Activated CD4-positive, alpha-beta memory T cell treated with anti-CD3 and anti-CD28 coated beads, Interleukin-2, amount 10 ng/mL, durations not matched to agents 7 days and 5 days (primary cell): ENCODE measurements around the gene CTNNA2. TPM values are rescaled to one million over a fixed set of nuclear protein-coding genes. Genes with fewer than 3 reads are reported as not detected.

ENCODE experiments used
- CTCF ChIA-PET: fragments of 350-600 bp; sonication (Branson Sonifier 250); formaldehyde crosslinking; loops from one replicate; lab custom pipeline; 2021; ENCODE audit warnings: antibody characterized with exemption, inconsistent platforms; lab: Charles Lee
- POLR2A ChIA-PET: fragments of 350-600 bp; sonication (Branson Sonifier 250); formaldehyde crosslinking; loops from one replicate; lab custom pipeline; 2021; ENCODE audit warnings: antibody characterized with exemption; lab: Charles Lee
- DNase-seq: peaks from one replicate; pipeline ENCODE4 v3.0.0-alpha.2; 2020
- H3K27ac Mint-ChIP-seq: one replicate; pipeline ENCODE4 v1.8.0; 2021; ENCODE audit warnings: mild to moderate bottlenecking, mixed read lengths
- H3K27me3 Mint-ChIP-seq: one replicate; pipeline ENCODE4 v1.8.0; 2021; ENCODE audit warnings: mixed read lengths
- H3K36me3 Mint-ChIP-seq: one replicate; pipeline ENCODE4 v1.8.0; 2021; ENCODE audit warnings: low read depth, mixed read lengths
- H3K4me1 Mint-ChIP-seq: one replicate; pipeline ENCODE4 v1.8.0; 2021; ENCODE audit warnings: mixed read lengths
- H3K4me3 Mint-ChIP-seq: one replicate; pipeline ENCODE4 v1.8.0; 2021; ENCODE audit warnings: mild to moderate bottlenecking, mixed read lengths
- H3K9me3 Mint-ChIP-seq: one replicate; pipeline ENCODE4 v1.8.0; 2021; ENCODE audit warnings: mixed read lengths
- total RNA-seq, 2 experiments: library from RNA; stranded (reverse); gene quantifications; one replicate each; pipeline ENCODE4 v1.2.3, GENCODE V29; 2021

CTNNA2 gene
- total RNA-seq, 2 experiments from 2014 or later, result not detected

DNA sequence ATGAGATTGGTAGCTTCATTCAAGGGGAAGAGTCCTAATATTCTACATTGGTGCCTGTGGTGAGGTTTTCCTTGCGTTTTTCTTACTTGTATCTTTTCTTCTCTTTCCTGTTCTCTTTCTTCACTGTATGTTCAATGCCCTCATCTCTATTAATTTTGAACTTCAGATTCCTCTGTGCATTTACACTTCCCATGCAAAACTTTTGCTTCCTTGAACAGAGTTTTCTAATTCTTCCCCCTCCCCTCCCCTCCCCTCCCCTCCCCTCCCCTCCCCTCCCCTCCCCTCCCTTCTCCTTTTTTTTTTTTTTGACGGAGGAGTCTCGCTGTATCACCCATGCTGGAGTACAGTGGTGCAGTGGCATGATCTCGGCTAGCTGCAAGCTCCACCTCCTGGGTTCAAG, 403.4 kb downstream of the CTNNA2 start:
- Mint-ChIP-seq H3K36me3 (no peaks in the 10 kb centered on the region), H3K4me1 (no peaks in the 10 kb centered on the region), H3K27ac (no peak overlapping the region), H3K27me3 (no peaks in the 10 kb centered on the region), H3K9me3 (peaks cover 5% of the 10 kb centered on the region), H3K4me3 (no peak overlapping the region)
- POLR2A ChIA-PET, result no interaction called here
- DNase-seq, result no peak
- CTCF ChIA-PET, result no interaction called here

DNA sequence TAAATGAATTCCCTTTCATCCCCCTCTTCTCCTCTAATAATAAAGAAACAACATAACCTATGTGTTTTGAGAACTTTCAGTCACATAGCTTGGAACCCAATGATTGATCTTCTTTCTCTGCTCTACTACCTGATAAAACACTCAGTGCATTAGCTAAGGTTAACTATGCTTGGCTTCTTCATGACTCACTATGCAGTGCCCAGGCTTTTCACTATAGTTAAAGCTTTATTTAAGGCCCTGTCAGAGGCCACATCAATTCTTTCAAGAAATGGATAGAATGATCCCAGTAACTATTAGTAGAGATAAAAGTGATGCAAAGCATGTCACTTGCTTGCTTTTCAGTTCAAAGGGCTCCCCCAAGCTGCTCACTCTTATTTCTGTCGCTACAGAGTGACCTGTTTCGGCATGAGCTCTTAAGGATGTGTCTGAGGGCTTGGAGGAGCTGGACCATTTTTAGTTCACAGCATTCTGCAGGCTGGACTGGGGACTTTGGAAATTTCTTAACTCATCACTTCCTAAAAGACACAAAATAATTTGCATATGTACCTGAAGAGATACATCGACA, 407.7 kb downstream of the CTNNA2 start:
- H3K9me3 Mint-ChIP-seq, result peaks cover 5% of the 10 kb centered on the region
- H3K4me1 Mint-ChIP-seq, result no peaks in the 10 kb centered on the region
- POLR2A ChIA-PET, result no interaction called here
- no peak overlapping the region for H3K4me3 Mint-ChIP-seq
- no peaks in the 10 kb centered on the region for H3K36me3 Mint-ChIP-seq
- no peaks in the 10 kb centered on the region for H3K27me3 Mint-ChIP-seq
- H3K27ac Mint-ChIP-seq, result no peak overlapping the region
- no peak for DNase-seq
- CTCF ChIA-PET, result no interaction called here

DNA sequence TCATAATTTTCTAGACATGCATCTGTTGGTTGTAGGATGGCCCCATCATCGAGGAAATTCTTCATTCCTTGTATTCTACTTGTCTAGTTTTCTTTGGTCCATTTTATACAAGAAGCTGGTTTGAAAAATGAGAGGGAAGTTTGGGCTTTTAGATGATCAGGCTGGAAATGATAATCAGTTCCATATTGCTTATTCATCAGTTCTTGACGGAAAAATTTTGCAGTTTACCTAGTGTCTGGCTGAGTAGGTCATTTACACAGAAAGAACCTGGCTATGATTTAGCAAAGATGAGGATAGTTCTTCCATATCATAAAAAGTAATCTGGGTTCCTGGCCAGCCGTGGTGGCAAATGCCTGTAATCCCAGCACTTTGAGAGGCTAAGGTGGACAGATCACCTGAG, 416.8 kb downstream of the CTNNA2 start:
- ChIA-PET CTCF (no interaction called here), POLR2A (no interaction called here)
- Mint-ChIP-seq H3K36me3 (no peaks in the 10 kb centered on the region), H3K4me3 (no peak overlapping the region), H3K27me3 (no peaks in the 10 kb centered on the region), H3K27ac (no peak overlapping the region), H3K4me1 (no peaks in the 10 kb centered on the region), H3K9me3 (no peaks in the 10 kb centered on the region)
- no peak for DNase-seq

DNA sequence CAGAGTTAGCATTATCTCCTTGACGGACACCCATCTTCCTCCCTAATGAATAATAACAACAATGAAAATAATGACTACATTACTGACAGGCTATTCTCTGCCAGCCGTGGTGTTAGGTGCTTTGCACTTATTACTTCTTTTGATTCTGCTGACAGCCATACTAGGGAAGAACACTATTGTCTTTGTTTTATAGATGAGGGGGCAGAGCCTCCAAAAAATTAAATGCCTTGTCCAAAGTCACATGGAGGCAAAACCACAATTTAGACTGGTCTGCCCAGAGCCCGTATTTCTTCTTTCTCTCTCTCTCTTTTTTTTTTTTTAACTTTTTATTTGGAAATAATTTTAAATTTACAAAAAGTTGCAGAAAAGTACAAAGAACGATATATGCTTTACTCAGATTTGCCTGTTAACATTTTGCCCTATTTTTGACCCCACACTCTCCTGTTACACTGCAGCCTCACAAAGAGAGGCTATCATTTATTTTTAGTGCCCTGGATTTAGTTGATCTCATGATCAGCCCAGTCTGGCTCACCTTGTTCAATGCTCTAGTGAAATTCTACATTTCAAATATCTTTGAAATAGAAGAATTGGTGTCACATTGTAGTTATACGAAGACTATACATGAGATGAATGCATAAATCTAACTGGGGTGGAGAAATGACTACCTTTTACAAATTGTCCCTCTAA, 422.3 kb downstream of the CTNNA2 start:
- ChIA-PET POLR2A (no interaction called here), CTCF (no interaction called here)
- no peaks in the 10 kb centered on the region for H3K4me1 Mint-ChIP-seq
- H3K27ac Mint-ChIP-seq, result no peak overlapping the region
- no peaks in the 10 kb centered on the region for H3K27me3 Mint-ChIP-seq
- no peaks in the 10 kb centered on the region for H3K9me3 Mint-ChIP-seq
- H3K36me3 Mint-ChIP-seq, result no peaks in the 10 kb centered on the region
- DNase-seq, result no peak
- H3K4me3 Mint-ChIP-seq, result no peak overlapping the region

DNA sequence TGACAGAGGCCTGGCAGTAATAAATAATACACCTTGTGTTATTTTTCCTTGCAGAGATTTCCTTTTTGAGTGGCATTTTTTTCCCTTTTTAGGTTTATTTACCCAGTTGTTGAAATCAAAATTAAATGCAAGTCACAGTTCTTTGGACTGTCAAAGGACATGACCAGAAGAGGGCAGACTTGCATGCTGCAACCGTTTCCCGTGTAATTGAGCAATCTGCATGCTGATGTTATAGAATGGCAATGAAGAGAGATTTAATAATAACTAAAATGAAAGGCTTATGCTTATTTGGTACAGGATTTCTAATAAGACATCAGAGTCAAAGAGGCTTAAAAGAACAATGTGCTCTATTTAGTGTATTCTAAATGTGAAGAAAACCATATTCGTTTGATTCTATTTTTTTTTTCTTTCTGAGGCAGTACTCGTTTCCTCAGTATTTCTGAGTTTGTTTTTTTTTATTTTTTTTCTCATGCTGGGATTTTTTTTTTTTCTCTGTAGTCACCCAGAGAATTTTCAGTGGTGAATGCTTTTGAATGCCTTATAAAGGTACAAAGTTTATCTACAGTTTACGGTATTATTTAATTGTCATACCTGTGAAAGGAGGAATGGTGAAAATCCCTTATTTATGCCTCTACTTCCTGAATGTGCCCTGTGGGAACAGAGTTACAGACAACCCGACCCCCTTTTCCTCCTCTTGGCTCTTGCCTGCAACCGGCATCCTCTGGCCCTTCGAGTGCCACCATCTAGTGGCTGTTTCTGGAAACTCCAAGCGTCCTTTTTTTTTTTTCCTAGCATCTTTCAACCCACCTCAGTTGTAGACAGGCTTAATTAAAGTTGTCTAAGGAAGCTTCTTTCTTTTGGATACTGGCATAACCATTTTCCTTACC, 423.2 kb downstream of the CTNNA2 start:
- CTCF ChIA-PET, result no interaction called here
- Mint-ChIP-seq H3K27ac (no peak overlapping the region), H3K4me3 (no peak overlapping the region), H3K4me1 (no peaks in the 10 kb centered on the region), H3K9me3 (no peaks in the 10 kb centered on the region), H3K36me3 (no peaks in the 10 kb centered on the region), H3K27me3 (no peaks in the 10 kb centered on the region)
- POLR2A ChIA-PET, result no interaction called here
- no peak for DNase-seq

DNA sequence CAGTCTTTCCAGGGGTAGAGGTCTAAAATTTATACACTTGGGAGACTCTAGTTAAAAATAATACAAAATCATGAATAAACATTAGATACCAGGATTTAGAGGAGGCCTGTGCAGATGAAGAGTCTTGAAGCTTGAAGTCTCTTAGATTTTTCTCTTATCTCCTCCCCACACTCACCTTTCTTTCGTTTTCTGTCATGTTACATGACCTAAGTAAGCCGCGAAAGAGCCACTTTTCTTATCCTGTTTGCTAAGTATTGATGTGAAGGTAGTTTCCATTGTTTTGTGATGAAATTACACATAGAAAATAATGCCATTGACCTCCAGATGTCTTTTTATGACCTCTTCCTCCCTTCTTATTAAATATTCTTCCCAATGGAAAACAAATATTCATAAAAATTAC, 423.9 kb downstream of the CTNNA2 start:
- Mint-ChIP-seq H3K36me3 (no peaks in the 10 kb centered on the region), H3K4me3 (no peak overlapping the region), H3K27me3 (no peaks in the 10 kb centered on the region), H3K9me3 (no peaks in the 10 kb centered on the region), H3K4me1 (no peaks in the 10 kb centered on the region), H3K27ac (no peak overlapping the region)
- CTCF ChIA-PET, result no interaction called here
- no peak for DNase-seq
- POLR2A ChIA-PET, result no interaction called here

DNA sequence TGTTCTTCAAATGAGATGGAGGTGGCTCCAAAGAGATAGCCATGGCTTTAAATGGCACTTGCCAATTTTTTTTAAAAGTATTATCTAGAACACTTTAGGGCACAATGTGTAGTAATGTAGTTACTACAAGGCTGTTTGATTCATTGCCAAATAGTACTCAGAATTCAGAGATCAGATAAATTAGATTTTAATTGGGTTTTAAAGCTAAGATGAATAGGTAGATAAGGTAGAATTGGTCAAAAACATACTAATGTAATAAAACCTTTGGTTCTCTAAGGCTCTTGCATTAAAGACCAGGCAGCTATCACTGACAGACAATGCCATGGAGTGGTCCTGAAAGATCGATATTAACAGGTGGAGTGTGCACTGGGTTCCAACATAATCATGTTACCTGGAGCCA, 425.8 kb downstream of the CTNNA2 start:
- H3K4me1 Mint-ChIP-seq, result no peaks in the 10 kb centered on the region
- no peak overlapping the region for H3K27ac Mint-ChIP-seq
- ChIA-PET CTCF (no interaction called here), POLR2A (no interaction called here)
- no peaks in the 10 kb centered on the region for H3K9me3 Mint-ChIP-seq
- no peaks in the 10 kb centered on the region for H3K27me3 Mint-ChIP-seq
- no peak overlapping the region for H3K4me3 Mint-ChIP-seq
- no peaks in the 10 kb centered on the region for H3K36me3 Mint-ChIP-seq
- DNase-seq, result no peak

DNA sequence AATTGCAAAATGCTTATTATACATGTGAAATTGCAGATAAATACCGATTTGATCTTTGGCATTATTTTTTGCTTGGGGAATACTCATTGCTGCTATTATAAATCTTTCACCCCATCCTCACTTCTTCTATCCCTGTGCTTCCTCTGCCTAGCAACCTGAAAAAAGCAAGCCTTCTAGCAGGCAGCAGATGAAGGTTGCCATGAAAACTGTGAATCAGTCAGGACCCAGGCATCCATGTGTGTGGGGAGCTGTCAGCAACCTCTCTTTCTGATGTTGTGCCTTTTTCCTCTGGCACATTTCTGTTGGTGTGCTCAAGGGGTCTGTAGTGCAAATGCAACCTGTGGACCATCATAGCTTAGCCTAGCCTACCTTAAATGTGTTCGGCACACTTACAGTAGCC, 427.5 kb downstream of the CTNNA2 start:
- Mint-ChIP-seq H3K27me3 (no peaks in the 10 kb centered on the region), H3K4me3 (no peak overlapping the region), H3K4me1 (no peaks in the 10 kb centered on the region), H3K36me3 (no peaks in the 10 kb centered on the region), H3K27ac (no peak overlapping the region), H3K9me3 (no peaks in the 10 kb centered on the region)
- CTCF ChIA-PET, result no interaction called here
- no peak for DNase-seq
- POLR2A ChIA-PET, result no interaction called here

DNA sequence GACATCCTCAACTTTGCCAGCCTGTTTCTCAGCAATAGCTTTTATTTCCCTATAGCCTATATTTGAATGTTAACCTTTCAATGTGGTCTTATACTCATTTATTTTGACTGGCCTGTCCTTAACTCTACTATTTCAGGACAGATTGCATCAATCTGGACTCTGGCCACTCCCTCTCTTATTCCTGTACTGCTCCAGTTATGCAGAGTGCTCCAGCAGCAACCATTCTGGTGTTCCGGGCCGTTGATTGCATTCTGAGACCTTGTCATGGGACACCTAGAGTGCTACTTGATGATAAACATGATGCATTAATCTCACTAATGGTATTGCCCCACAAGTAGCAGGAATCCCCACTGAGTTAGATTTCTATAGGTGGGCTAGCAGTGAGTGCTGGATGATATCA, 428.3 kb downstream of the CTNNA2 start:
- ChIA-PET POLR2A (no interaction called here), CTCF (no interaction called here)
- Mint-ChIP-seq H3K36me3 (no peaks in the 10 kb centered on the region), H3K27ac (no peak overlapping the region), H3K4me3 (no peak overlapping the region), H3K27me3 (no peaks in the 10 kb centered on the region), H3K9me3 (no peaks in the 10 kb centered on the region), H3K4me1 (no peaks in the 10 kb centered on the region)
- DNase-seq, result no peak

DNA sequence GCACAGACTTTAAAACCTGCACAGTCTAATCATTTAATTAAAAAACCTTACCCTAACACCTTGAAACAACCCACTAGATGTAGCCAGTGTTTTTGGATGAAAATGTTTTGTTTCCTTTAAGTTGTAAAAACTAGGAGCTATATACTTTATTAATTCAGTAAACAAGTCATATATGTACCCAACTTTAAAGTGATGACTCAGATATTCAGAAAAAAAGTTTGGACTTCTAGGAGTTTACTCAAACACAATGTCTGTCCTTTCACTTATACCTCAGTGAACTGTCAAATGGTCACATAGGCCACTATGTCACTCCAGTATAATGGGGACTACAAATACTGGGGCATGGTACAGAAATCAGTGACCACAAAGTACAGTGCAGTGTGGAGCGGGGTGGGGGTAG, 431.4 kb downstream of the CTNNA2 start:
- ChIA-PET CTCF (no interaction called here), POLR2A (no interaction called here)
- Mint-ChIP-seq H3K36me3 (no peaks in the 10 kb centered on the region), H3K27me3 (no peaks in the 10 kb centered on the region), H3K4me3 (no peak overlapping the region), H3K9me3 (no peaks in the 10 kb centered on the region), H3K27ac (no peak overlapping the region), H3K4me1 (no peaks in the 10 kb centered on the region)
- no peak for DNase-seq

DNA sequence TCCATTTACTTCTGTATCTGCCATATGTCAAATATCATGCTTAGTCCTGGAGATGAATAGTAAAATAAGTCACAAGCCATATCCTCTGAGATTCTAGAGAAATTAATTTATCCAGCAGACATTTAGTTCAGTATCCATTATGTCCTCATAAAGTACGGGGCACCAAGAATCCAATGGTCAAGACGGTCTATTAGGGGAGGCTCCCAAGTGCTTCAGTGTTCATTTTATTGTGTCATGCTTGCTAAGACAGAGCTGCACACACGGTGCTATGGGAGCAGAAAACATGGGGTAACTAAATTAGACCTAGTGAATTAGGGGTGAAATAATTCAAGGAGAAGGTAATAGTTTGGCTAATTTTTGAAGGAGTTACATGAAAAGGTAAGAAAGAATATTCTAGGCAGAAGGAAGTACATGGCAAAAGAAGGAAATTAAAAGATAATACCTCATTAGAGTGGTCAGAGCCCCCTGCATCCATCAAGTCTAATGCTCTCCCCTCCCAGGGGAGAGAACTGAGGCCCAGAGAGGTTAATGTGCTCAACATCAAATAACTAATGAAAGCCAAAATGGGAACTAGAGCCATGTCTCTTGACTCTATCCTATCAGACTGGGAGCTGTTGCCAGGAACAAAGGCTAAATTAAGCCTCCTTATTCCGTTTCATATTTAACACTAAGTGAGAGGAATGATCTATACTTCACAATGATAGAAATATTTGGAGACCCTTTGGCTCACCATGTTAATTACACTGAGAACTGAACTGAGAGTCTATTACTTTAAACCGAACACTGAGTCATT, 433.0 kb downstream of the CTNNA2 start:
- Mint-ChIP-seq H3K4me1 (no peaks in the 10 kb centered on the region), H3K36me3 (no peaks in the 10 kb centered on the region), H3K4me3 (no peak overlapping the region), H3K27me3 (no peaks in the 10 kb centered on the region), H3K9me3 (no peaks in the 10 kb centered on the region), H3K27ac (no peak overlapping the region)
- ChIA-PET POLR2A (no interaction called here), CTCF (no interaction called here)
- no peak for DNase-seq

DNA sequence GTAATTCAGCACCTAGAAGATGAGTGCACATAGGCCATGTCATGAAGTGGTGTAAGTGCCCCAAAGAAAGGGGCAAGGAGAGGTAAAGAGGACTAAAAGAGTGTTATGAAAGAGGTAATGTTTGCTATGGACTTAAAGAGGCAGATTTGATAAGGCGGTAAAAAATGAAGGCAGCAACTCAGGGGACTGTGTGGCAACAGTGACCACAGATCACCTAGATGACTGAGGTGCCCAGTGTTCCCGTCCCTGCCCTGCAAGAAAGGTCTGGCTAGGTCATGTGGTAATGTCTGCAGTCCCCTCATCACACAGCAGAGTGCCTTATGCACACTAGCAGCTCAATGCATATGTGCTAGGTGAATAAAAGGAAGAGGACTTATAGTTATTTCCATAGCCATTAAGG, 434.9 kb downstream of the CTNNA2 start:
- Mint-ChIP-seq H3K27ac (no peak overlapping the region), H3K36me3 (no peaks in the 10 kb centered on the region), H3K4me3 (no peak overlapping the region), H3K9me3 (peaks cover 2% of the 10 kb centered on the region), H3K27me3 (no peaks in the 10 kb centered on the region), H3K4me1 (no peaks in the 10 kb centered on the region)
- CTCF ChIA-PET, result no interaction called here
- POLR2A ChIA-PET, result no interaction called here
- no peak for DNase-seq

DNA sequence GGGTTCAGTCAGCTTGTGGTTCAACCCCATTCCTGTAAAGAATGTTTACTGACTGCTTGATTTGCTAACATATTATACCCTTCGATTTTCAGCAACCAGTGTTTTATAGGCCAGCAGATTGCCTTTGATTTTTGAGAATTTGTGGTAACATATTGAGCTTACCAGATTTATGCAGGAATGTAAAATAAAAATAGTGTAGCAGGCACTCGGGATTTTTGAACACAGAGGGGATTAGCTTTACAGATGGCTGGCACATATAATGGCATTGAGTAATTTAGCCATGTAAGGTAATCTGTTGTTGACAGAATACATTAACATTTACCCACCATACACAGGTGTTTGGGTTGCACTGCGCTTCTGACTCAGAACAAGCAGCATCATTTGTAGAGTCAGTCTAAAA, 437.7 kb downstream of the CTNNA2 start:
- DNase-seq, result no peak
- POLR2A ChIA-PET, result no interaction called here
- H3K27ac Mint-ChIP-seq, result no peak overlapping the region

More for the DNA sequence above, 437.7 kb downstream of the CTNNA2 start:
- Mint-ChIP-seq H3K4me3 (no peak overlapping the region), H3K27me3 (no peaks in the 10 kb centered on the region), H3K4me1 (no peaks in the 10 kb centered on the region), H3K9me3 (peaks cover 2% of the 10 kb centered on the region), H3K36me3 (no peaks in the 10 kb centered on the region)
- CTCF ChIA-PET, result no interaction called here
